C4-2B (cell line): ENCODE measurements around the gene NME7.

Source experiments
- ZFX ChIP-seq: fragments of 450-650 bp; IDR thresholded peaks from 2 replicates; pipeline ENCODE4 v1.6.1; 2017
- TF ChIP-seq, protein P1 (sequence below): fragments of 450-650 bp; conservative IDR thresholded peaks from 2 replicates; pipeline ENCODE4 v1.5.1; 2017; ENCODE audit warnings: mild to moderate bottlenecking

DNA sequence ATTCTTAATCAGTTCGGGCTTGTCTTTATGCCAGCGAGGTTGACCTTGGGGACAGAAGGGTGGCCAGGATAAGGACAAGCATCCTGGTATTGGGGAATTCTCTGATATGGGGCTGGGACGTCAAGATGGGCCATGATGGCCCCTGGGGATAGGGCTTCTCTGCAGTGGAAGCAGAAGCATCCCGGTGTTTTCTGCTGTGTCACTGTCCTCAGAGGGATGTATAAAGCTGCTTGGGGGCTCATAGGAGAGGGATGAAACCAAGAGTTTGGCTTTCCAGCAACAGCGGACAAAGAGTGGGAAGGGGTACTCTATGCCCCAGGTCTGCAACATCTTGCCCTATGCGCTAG lies 262.5 kb downstream of the NME7 start:
- TF ChIP-seq, protein P1, sequence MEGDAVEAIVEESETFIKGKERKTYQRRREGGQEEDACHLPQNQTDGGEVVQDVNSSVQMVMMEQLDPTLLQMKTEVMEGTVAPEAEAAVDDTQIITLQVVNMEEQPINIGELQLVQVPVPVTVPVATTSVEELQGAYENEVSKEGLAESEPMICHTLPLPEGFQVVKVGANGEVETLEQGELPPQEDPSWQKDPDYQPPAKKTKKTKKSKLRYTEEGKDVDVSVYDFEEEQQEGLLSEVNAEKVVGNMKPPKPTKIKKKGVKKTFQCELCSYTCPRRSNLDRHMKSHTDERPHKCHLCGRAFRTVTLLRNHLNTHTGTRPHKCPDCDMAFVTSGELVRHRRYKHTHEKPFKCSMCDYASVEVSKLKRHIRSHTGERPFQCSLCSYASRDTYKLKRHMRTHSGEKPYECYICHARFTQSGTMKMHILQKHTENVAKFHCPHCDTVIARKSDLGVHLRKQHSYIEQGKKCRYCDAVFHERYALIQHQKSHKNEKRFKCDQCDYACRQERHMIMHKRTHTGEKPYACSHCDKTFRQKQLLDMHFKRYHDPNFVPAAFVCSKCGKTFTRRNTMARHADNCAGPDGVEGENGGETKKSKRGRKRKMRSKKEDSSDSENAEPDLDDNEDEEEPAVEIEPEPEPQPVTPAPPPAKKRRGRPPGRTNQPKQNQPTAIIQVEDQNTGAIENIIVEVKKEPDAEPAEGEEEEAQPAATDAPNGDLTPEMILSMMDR: no peak
- no peak for TF ChIP-seq ZFX
